NCI-H146 treated with DMSO at 0.1 percent for 48 hours (cell line): Measurements from ENCODE around the gene CHD9.

Source experiments
- DNase-seq: peaks from one replicate; lab custom pipeline; 2025; ENCODE audit not compliant: unreplicated experiment; lab: John Stamatoyannopoulos, UW

The CHD9 gene

GRCh38 chr16:53091466-53092211 is 36.8 kb downstream of the CHD9 start:
- no peak for DNase-seq

GRCh38 chr16:53092284-53092683 is 37.5 kb downstream of the CHD9 start:
- no peak for DNase-seq

DNA sequence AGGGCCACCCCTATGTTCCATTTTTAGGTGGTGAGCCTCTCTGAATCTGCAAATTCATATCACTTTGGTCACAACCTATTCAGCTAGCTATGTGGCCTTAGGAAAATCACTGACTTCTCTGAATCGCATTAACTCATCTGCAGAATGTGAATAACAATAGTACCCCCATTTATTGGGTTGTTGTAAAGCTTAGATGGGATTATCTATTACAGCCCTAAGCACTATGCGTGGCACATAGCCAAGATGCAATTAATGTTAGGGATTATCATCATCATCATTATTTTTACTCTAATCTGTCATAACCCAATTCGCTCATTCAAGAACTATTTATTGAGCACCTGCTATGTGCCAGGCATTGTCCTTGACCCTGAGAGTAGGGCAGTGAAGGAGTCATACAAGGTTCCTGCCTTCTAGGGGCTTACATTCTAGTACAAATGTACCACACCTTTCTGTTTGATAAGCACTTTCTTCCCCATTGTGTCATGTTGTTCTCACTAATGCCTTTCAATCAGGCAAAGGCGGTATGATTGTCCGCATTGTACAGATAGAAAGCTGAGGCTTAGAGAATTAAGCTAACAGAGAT is 38.5 kb downstream of the CHD9 start:
- no peak for DNase-seq

GRCh38 chr16:53094013-53094630 is 39.3 kb downstream of the CHD9 start:
- DNase-seq, result no peak

DNA sequence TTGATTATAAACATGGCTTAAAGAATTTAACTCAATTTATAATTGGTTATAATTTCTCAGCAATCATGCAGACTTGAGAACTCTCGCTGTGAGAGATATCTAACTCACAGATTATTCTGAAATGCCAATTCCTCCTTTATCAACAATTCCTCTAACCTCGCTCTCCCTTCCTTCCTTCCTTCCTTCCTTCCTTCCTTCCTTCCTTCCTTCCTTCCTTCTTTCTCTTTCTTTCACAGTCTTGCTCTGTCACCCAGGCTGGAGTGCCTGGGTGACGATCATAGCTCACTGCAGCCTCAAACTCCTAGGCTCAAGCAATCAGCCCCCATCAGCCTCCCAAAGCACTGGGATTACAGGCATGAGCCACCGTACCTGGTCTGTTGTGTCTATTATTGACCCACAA is 42.4 kb downstream of the CHD9 start:
- no peak for DNase-seq

GRCh38 chr16:53098526-53099317 is 43.9 kb downstream of the CHD9 start:
- DNase-seq, result no peak

DNA sequence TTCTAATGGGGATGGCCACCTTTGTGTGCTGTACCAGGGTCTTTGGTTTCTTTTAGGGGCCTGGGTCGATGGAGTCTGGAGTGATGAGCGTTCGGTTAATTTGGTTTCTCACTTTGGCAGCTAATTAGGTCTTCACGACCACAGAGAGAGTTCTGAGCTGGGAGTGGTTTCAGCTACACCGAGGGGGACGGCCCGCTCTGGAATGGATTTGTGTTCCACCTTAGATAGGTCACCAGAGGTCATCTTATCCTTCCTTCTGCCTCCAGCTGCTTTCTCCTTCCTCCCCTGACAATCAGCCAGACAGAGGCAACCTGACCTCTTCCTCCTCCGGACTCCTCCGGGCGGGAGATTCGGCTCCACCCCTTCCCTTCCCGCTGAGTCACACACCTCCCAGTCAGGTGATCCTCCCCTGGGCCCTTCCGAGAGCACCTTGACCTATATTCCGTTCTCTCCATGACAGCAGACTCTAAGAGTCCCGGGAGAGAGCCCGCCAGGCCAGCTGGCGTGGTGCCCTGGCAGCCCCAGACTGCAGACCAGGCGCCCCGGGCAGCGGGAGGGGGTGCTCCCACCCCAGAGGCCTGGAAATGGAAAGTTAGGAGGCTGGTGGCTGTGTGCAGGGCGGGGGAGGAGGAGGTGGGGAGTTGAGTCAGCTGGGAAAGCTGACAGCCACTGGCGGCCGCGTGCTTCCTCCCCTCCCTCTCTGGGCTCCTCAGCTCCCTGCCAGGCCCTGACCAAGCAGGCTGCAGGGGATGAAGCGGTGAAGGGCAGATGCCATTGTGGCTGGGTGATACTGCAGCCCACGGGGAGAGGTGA is 44.7 kb downstream of the CHD9 start:
- peak; percentile 82 for DNase-seq

- DNase-seq, result no peak
Measured at GRCh38 chr16:53100131-53100748, 45.4 kb downstream of the CHD9 start.

- DNase-seq, result no peak
Measured at GRCh38 chr16:53100889-53101288, 46.1 kb downstream of the CHD9 start.

GRCh38 chr16:53103811-53104210 is 49.0 kb downstream of the CHD9 start:
- no peak for DNase-seq

DNA sequence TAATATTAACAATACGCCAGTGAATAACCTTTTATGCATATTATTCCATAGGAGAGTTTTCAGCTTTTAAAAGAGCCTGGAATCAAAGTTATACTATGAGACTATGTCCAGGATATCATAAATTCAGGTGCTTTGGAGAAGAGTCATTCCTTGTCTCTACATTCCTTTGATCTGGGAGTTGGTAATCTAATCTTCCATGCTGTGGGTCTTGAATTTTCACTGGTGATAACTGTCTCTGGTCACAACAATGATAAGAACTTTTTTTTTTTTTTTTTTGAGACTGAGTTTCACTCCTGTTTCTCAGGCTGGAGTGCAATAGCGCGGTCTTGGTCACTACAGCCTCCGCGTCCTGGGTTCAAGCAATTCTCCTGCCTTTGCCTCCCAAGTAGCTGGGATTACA is 50.8 kb downstream of the CHD9 start:
- DNase-seq, result no peak

- no peak for DNase-seq
Measured at GRCh38 chr16:53111078-53111791, 56.4 kb downstream of the CHD9 start.

GRCh38 chr16:53112015-53112414 is 57.2 kb downstream of the CHD9 start:
- no peak for DNase-seq

- no peak for DNase-seq
Measured at GRCh38 chr16:53115047-53115446, 60.3 kb downstream of the CHD9 start.

DNA sequence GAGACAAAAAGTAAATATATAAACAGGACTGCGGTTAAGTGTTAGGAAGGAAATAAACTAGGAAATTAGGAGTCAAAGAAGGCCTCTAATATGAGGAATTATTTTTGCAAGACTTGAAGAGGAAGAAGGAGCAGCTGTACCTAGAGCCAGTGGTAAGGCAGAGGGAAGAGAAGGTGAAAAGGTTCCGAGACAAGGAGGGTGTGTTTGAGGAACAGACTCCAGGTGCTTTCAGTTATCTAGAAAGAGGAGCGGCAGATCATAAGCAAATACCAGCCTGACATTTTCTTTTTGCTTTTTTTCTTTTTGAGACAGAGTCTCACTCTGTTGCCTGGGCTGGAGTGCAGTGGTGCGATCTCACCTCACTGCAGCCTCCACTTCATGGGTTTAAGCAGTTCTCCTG is 61.0 kb downstream of the CHD9 start:
- no peak for DNase-seq

DNA sequence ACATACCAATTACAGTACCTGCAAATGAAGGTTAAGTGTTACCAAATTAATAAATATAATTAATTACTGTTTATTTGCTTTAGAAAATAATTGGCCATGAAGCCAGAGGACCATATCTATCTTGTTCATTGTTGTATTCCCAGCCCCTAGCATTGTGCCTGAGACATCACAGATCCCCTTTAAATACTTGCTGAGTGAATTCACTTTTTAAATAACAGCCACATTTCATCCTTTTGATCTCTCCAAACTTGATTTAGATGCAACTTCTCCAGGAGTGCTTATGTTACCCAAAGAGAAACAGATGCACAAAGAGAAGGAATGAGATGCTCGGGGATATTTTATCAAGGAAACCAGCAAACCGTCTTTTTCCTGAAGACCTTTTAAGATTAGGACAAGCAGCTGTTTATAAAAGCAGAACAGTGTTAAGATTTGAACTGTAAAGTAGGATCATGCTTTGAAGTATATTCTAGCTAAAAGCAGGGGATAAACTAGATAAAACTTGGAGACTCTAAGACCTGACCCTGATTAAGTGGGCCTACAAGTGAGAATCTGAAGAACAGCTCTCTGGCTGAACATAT is 66.3 kb downstream of the CHD9 start:
- no peak for DNase-seq

- no peak for DNase-seq
Measured at GRCh38 chr16:53121661-53122060, 66.9 kb downstream of the CHD9 start.

DNA sequence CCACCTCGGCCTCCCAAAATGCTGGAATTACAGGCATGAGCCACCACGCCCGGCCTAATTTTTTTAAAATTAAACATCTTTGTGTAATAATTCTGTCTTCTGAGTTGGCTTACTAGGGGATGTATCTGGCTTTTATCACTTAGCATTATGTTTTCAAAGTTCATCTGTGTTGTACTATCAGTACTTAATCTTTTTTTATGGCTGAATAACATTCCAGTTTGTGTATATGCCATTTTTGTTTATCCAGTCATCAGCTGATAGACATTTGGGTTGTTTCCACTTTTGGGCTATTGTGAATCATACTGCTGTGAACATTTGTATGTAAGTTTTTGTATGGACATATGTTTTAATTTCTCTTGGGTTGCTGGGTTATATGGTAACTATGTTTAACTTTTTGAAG is 69.0 kb downstream of the CHD9 start:
- DNase-seq, result no peak

- no peak for DNase-seq
Measured at GRCh38 chr16:53126390-53126789, 71.6 kb downstream of the CHD9 start.
